H1 (cell line): ENCODE results near the gene SYN1. TPM values are rescaled to one million over a fixed set of nuclear protein-coding genes. Genes with fewer than 3 reads are reported as not detected.

ENCODE experiments used
- CHD7 ChIP-seq: fragments of 300-600 bp; sonication (generic); IDR thresholded peaks from 2 replicates; pipeline ENCODE4 v1.7.1; 2012; ENCODE audit warnings: low read length, moderate library complexity, mild to moderate bottlenecking, inconsistent platforms; ENCODE audit not compliant: insufficient replicate concordance
- POLR2AphosphoS5 ChIP-seq: IDR thresholded peaks from 2 replicates; pipeline ENCODE4 v1.6.1; 2011; ENCODE audit warnings: low read depth, low read length
- SIRT6 ChIP-seq: IDR thresholded peaks from one replicate; pipeline ENCODE4 v1.7.1; 2012; ENCODE audit warnings: low read length, inconsistent platforms
- SP2 ChIP-seq: IDR thresholded peaks from 2 replicates; pipeline ENCODE4 v1.6.1; 2012; ENCODE audit warnings: mild to moderate bottlenecking, low read length, inconsistent platforms
- SP4 ChIP-seq: IDR thresholded peaks from 2 replicates; pipeline ENCODE4 v1.6.1; 2012; ENCODE audit warnings: low read length, inconsistent platforms
- USF2 ChIP-seq: IDR thresholded peaks from 2 replicates; pipeline ENCODE4 v1.6.1; 2011; ENCODE audit warnings: low read length, improper control_type of control experiment
- YY1 ChIP-seq: IDR thresholded peaks from 2 replicates; pipeline ENCODE4 v1.6.1; 2011; ENCODE audit warnings: low read depth, mild to moderate bottlenecking, low read length
- polyA plus RNA-seq, 7 experiments: library from polyadenylated mRNA; depleted of rRNA in 3 of 7; stranded (reverse) in 5 of 7; unstranded in 2 of 7; fragments of >200 nt in 5 of 7; fragments of 200-250 nt in 2 of 7; gene quantifications; 1 replicate in 5 of 7; 2 replicates in 1 of 7; 4 replicates in 1 of 7; pipeline versions ENCODE4 v1.2.1 to v1.2.3, GENCODE V29; 2011 to 2013; ENCODE audit warnings: missing spikeins in 2 of 7, mixed read lengths in 2 of 7
- total RNA-seq: library from RNA; stranded (reverse); fragmentation: NEBNext Ultra II Directional; extraction: Animal tissue kit (Norgen Biotek cat#: 25700); gene quantifications from 2 replicates; pipeline ENCODE4 v1.2.1, GENCODE V29; 2021

Gene SYN1
- total and polyA plus RNA-seq, 2 of the 8 experiments (the other 6 are each of a cell fraction or from before 2014, with no cell fraction given): 2.1 to 14.1 TPM

GRCh38 chrX:47611926-47612325 is 7.7 kb downstream of the SYN1 start (continued):
- TF ChIP-seq CHD7 (no peak), YY1 (no peak), SP4 (no peak), USF2 (no peak), SIRT6 (no peak), POLR2AphosphoS5 (no peak), SP2 (no peak)
